OCI-LY1 (cell line): ENCODE data around the gene TSPAN4.

Experiments
- H2AFZ ChIP-seq: fragments of 200-600 bp; sonication (generic), shearing (Covaris generic); 2 replicates; pipeline ENCODE4 v1.6.0; 2014; ENCODE audit warnings: antibody characterized with exemption, mild to moderate bottlenecking, low read length
- H3F3A ChIP-seq: fragments of 200-600 bp; sonication (generic), shearing (Covaris generic); 2 replicates; pipeline ENCODE4 v1.6.0; 2014; ENCODE audit warnings: mild to moderate bottlenecking, antibody characterized with exemption, low read length, moderate library complexity; ENCODE audit not compliant: insufficient read depth
- H3K27ac ChIP-seq: fragments of 200-600 bp; sonication (generic); 2 replicates; pipeline ENCODE4 v1.5.1; 2014; ENCODE audit warnings: low read length, mixed run types, mild to moderate bottlenecking, low read depth; ENCODE audit not compliant: poor library complexity, severe bottlenecking
- H3K27me3 ChIP-seq: fragments of 200-600 bp; sonication (generic); 2 replicates; pipeline ENCODE4 v1.6.0; 2014; ENCODE audit warnings: antibody characterized with exemption, mild to moderate bottlenecking, low read length, moderate library complexity; ENCODE audit not compliant: insufficient read depth
- H3K36me3 ChIP-seq: fragments of 200-600 bp; sonication (generic); 2 replicates; pipeline ENCODE4 v1.6.1; 2014; ENCODE audit warnings: mild to moderate bottlenecking, antibody characterized with exemption, low read length, moderate library complexity, mixed read lengths; ENCODE audit not compliant: insufficient read depth
- H3K4me1 ChIP-seq: fragments of 200-600 bp; sonication (generic); 2 replicates; pipeline ENCODE4 v1.5.1; 2014; ENCODE audit warnings: mild to moderate bottlenecking, low read length, moderate library complexity; ENCODE audit not compliant: insufficient read depth, severe bottlenecking
- H3K4me2 ChIP-seq: fragments of 200-600 bp; sonication (generic), shearing (Covaris generic); 2 replicates; pipeline ENCODE4 v1.6.1; 2014; ENCODE audit warnings: low read length
- H3K4me3 ChIP-seq: fragments of 200-600 bp; sonication (generic); 2 replicates; pipeline ENCODE4 v1.5.1; 2014; ENCODE audit warnings: low read length, low read depth, mild to moderate bottlenecking, mixed read lengths; ENCODE audit not compliant: poor library complexity, severe bottlenecking
- H3K79me2 ChIP-seq: fragments of 200-600 bp; shearing (Covaris generic); 2 replicates; pipeline ENCODE4 v1.6.1; 2016; ENCODE audit warnings: mixed run types, low read length, mixed read lengths; ENCODE audit not compliant: insufficient read depth
- H3K9ac ChIP-seq: fragments of 200-600 bp; sonication (generic), shearing (Covaris generic); 2 replicates; pipeline ENCODE4 v1.6.1; 2014; ENCODE audit warnings: mild to moderate bottlenecking, low read length, mixed read lengths
- H3K9me2 ChIP-seq: fragments of 200-600 bp; sonication (generic), shearing (Covaris generic); 2 replicates; pipeline ENCODE4 v1.6.1; 2014; ENCODE audit warnings: low read depth, mild to moderate bottlenecking, low read length, mixed read lengths
- H3K9me3 ChIP-seq: fragments of 200-600 bp; shearing (Covaris generic); 2 replicates; pipeline ENCODE4 v1.6.1; 2014; ENCODE audit warnings: low read length, mixed read lengths
- H4K20me1 ChIP-seq: fragments of 200-600 bp; sonication (generic), shearing (Covaris generic); 2 replicates; pipeline ENCODE4 v1.6.0; 2016; ENCODE audit warnings: mild to moderate bottlenecking, low read length; ENCODE audit not compliant: insufficient read depth
- EZH2 ChIP-seq: fragments of 200-600 bp; sonication (generic), shearing (Covaris generic); IDR thresholded peaks from 2 replicates; pipeline ENCODE4 v1.8.0; 2017; ENCODE audit warnings: borderline replicate concordance, mixed run types, mild to moderate bottlenecking, antibody characterized with exemption, low read length, moderate library complexity, mixed read lengths
- TF ChIP-seq, protein P1 (sequence below): fragments of 200-600 bp; sonication (generic), shearing (Covaris generic); IDR thresholded peaks from 2 replicates; pipeline ENCODE4 v1.5.1; 2017; ENCODE audit warnings: mild to moderate bottlenecking, antibody characterized with exemption, low read length, moderate library complexity, mixed read lengths

TSPAN4 gene

DNA sequence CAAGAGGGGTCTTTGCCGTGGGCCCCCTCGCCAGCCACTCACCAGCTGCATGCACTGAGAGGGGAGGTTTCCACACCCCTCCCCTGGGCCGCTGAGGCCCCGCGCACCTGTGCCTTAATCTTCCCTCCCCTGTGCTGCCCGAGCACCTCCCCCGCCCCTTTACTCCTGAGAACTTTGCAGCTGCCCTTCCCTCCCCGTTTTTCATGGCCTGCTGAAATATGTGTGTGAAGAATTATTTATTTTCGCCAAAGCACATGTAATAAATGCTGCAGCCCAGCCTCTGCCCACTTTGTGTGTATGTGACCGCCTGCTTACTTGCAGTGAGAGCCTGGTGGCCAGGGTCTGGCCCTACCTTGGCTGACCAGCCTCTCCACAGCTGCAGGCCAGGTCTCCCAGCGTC is 17.7 kb upstream of the TSPAN4 start:
- no peak overlapping the region for H3K4me3 ChIP-seq
- H3K9me2 ChIP-seq: no peaks in the 10 kb centered on the region
- H3K9me3 ChIP-seq: no peaks in the 10 kb centered on the region
- H3K4me2 ChIP-seq: no peak overlapping the region
- no peaks in the 10 kb centered on the region for H3K79me2 ChIP-seq
- TF ChIP-seq, protein P1, sequence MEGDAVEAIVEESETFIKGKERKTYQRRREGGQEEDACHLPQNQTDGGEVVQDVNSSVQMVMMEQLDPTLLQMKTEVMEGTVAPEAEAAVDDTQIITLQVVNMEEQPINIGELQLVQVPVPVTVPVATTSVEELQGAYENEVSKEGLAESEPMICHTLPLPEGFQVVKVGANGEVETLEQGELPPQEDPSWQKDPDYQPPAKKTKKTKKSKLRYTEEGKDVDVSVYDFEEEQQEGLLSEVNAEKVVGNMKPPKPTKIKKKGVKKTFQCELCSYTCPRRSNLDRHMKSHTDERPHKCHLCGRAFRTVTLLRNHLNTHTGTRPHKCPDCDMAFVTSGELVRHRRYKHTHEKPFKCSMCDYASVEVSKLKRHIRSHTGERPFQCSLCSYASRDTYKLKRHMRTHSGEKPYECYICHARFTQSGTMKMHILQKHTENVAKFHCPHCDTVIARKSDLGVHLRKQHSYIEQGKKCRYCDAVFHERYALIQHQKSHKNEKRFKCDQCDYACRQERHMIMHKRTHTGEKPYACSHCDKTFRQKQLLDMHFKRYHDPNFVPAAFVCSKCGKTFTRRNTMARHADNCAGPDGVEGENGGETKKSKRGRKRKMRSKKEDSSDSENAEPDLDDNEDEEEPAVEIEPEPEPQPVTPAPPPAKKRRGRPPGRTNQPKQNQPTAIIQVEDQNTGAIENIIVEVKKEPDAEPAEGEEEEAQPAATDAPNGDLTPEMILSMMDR: no peak
- TF ChIP-seq EZH2: no peak
- H3K36me3 ChIP-seq: peaks cover 14% of the 10 kb centered on the region
- no peaks in the 10 kb centered on the region for H4K20me1 ChIP-seq
- H2AFZ ChIP-seq: no peak overlapping the region
- peaks cover 15% of the 10 kb centered on the region for H3K27me3 ChIP-seq
- H3F3A ChIP-seq: no peaks in the 10 kb centered on the region
- no peak overlapping the region for H3K27ac ChIP-seq
- H3K9ac ChIP-seq: no peak overlapping the region
- peaks cover 30% of the 10 kb centered on the region for H3K4me1 ChIP-seq

DNA sequence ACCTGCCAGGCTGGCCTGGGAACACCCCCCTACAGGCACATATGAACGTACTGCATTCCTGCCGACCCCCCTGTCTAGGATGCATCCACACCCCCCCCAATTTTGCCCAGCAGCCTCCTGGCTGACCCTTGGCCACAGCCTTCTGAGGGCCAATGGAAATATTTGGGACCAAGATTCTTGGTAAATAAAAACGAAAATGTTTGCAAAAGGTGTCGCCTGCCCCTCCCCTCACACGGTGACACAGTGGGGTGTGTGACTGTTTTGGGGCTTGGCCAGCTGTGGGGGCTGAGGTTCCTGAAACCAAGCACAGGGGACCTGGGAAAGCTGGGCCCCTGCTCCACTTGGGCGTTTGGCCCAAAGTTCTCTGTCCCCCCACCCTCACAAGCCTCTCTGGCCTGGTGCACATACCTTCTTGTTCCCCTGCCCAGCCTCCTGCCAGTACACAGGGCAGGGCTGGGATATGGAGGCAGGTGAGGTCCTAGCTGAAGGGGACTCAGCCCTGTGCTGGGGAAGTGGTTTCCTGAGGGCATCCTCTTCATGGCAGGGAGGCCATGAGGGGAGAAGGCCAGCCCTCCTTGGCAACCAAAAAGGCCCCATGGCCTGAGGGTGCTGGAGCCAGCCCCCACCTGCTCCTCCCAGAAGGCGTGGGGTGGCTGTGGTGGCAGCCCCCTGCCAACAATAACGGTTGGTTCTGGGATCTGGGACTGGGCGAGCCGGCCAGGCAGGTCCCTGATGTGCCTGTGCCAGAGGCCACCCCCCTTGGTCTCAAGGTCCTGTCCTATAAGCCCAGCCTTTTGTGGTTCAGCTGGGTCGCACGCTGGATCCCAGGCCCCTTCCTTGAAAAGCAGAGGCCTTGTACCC is 17.1 kb upstream of the TSPAN4 start:
- no peaks in the 10 kb centered on the region for H3K79me2 ChIP-seq
- no peak overlapping the region for H3K4me3 ChIP-seq
- H3K4me1 ChIP-seq: peaks cover 31% of the 10 kb centered on the region
- H4K20me1 ChIP-seq: no peaks in the 10 kb centered on the region
- no peaks in the 10 kb centered on the region for H3K9me3 ChIP-seq
- H3K36me3 ChIP-seq: peaks cover 14% of the 10 kb centered on the region
- H3K9me2 ChIP-seq: no peaks in the 10 kb centered on the region
- TF ChIP-seq, protein P1: no peak
- TF ChIP-seq EZH2: no peak
- H3K9ac ChIP-seq: no peak overlapping the region
- no peaks in the 10 kb centered on the region for H3F3A ChIP-seq
- H3K27ac ChIP-seq: no peak overlapping the region
- H3K27me3 ChIP-seq: peaks cover 17% of the 10 kb centered on the region
- H3K4me2 ChIP-seq: no peak overlapping the region
- H2AFZ ChIP-seq: no peak overlapping the region

DNA sequence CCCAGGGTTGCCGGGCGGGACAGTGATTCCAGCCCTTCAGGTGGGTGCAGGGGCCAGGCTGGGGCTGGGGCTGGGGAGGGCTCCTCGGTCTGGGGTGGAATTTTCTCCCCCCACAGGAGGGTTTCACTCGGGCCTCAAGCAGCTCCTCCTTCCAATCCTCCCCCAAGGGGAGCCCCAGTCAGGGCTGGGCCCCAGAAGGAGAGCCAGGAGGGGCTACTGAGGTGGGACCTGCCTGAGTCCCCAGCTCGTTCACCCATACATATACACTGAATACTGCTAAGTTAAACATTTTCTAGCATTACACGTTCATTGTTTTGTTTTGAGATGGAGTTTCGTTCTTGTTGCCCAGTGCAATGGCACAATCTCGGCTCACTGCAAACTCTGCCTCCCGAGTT is 16.4 kb upstream of the TSPAN4 start:
- no peak overlapping the region for H3K4me3 ChIP-seq
- no peak overlapping the region for H3K4me2 ChIP-seq
- H3K36me3 ChIP-seq: peaks cover 14% of the 10 kb centered on the region
- peaks cover 31% of the 10 kb centered on the region for H3K4me1 ChIP-seq
- no peaks in the 10 kb centered on the region for H3F3A ChIP-seq
- H3K9me2 ChIP-seq: no peaks in the 10 kb centered on the region
- H3K9me3 ChIP-seq: no peaks in the 10 kb centered on the region
- no peaks in the 10 kb centered on the region for H3K79me2 ChIP-seq
- H2AFZ ChIP-seq: no peak overlapping the region
- TF ChIP-seq, protein P1: no peak
- no peak for TF ChIP-seq EZH2
- no peaks in the 10 kb centered on the region for H4K20me1 ChIP-seq
- H3K27ac ChIP-seq: no peak overlapping the region
- peaks cover 21% of the 10 kb centered on the region for H3K27me3 ChIP-seq
- H3K9ac ChIP-seq: no peak overlapping the region
